ENCODE results near the gene WBP2NL. TPM values are rescaled to one million over a fixed set of nuclear protein-coding genes. Genes with fewer than 3 reads are reported as not detected.
"Not testable (repeated sequence)": the region's sequence is repeated elsewhere in the genome, so short reads cannot be mapped to it uniquely, and the experiment has no call there.

Gene WBP2NL, protein sequence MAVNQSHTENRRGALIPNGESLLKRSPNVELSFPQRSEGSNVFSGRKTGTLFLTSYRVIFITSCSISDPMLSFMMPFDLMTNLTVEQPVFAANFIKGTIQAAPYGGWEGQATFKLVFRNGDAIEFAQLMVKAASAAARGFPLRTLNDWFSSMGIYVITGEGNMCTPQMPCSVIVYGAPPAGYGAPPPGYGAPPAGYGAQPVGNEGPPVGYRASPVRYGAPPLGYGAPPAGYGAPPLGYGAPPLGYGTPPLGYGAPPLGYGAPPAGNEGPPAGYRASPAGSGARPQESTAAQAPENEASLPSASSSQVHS
- 1 to 10 TPM in 1 of 2 donors, not detected in 1; 1.3 TPM for total RNA-seq

DNA sequence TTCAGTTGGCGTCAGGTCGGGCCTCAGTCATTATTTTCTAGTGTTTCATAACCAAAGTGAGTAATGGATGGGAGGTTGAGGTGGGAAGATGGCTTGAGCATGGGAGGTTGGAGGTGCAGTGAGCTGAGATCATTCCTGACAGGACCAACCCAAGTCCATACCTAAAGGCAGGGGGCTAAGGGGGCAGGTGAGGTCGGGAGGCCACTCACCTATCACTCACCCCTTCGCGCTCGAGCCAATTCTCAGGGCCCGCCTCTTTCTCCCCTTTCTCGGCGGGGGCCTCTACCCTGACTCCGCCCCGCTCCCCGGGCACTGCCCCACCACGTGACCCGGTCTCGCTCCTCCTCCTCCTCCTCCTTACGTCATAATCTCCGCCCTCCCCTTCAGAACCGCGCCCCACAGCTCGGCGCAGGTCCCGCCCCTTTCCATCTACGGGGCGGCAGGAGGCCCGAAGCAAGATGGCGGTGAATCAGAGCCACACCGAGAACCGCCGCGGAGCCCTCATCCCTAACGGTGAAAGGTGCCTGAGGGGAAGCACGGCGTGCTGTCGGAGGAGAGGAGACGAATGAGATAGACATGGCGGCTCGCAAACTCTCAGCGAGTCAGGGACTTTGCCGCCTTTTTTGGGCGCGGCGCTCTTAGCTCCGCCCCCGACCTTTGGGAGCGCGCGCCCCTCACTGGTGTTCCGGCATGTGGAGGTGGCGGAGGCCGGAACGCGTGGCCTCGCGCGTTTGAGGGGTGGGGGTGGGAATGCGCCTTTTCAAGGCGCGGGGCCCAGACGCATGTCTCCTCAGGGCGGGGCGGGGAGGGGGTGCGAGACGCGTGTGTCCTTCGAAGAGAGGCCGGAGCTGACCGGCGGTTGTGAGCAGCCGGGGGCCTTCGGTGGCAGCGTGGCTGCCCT lies at the start of gene WBP2NL:
WBP2NL (plus strand) TSS at position 428 of the 901 bp plus-strand sequence; CDS start at position 459, 31 bp downstream.
- H3K4me3 ChIP-seq = peak within 1 kb of the TSS; percentile 69
- H3K27ac ChIP-seq = no peak within 1 kb of the TSS
- H3K36me3 ChIP-seq = no peaks in the 10 kb centered on the region
- H3K9me3 ChIP-seq = no peaks in the 10 kb centered on the region
- peak; percentile 15 for DNase-seq (ENCODE audit: low spot score)
- no peaks in the 10 kb centered on the region for H3K27me3 ChIP-seq (replicated peaks; ENCODE audit: insufficient read depth)
- TF ChIP-seq, protein P1, sequence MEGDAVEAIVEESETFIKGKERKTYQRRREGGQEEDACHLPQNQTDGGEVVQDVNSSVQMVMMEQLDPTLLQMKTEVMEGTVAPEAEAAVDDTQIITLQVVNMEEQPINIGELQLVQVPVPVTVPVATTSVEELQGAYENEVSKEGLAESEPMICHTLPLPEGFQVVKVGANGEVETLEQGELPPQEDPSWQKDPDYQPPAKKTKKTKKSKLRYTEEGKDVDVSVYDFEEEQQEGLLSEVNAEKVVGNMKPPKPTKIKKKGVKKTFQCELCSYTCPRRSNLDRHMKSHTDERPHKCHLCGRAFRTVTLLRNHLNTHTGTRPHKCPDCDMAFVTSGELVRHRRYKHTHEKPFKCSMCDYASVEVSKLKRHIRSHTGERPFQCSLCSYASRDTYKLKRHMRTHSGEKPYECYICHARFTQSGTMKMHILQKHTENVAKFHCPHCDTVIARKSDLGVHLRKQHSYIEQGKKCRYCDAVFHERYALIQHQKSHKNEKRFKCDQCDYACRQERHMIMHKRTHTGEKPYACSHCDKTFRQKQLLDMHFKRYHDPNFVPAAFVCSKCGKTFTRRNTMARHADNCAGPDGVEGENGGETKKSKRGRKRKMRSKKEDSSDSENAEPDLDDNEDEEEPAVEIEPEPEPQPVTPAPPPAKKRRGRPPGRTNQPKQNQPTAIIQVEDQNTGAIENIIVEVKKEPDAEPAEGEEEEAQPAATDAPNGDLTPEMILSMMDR (IDR thresholded peaks at IDR 0.05) = no peak
- ATAC-seq (ENCODE audit: insufficient number of reproducible peaks, low FRiP score, low read depth) = no peak
- no peaks in the 10 kb centered on the region for H3K4me1 ChIP-seq (ENCODE audit: control insufficient read depth in 1 of 2, low read depth in 2 of 2)

DNA sequence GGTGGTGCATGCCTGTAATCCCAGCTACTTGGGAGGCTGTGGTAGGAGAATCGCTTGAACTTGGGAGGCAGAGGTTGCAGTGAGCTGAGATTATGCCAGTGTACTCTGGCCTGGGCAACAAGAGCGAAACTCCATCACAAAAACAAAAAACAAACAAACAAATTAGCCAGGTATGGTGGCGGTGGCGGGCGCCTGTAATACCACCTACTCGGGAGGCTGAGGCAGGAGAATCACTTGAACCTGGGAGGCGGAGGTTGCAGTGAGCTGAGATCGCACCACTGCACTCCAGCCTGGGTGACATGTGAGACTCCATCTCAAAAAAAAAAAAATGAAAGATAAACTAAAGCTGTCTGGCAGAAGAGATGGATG lies 49.7 kb upstream of the WBP2NL start:
- H3K27ac ChIP-seq; ATAC-seq (ENCODE audit: insufficient number of reproducible peaks, low FRiP score, low read depth); DNase-seq (ENCODE audit: low spot score); H3K9me3 ChIP-seq; H3K27me3 ChIP-seq (replicated peaks; ENCODE audit: insufficient read depth); H3K36me3 ChIP-seq; H3K4me3 ChIP-seq: not testable (repeated sequence)
- peaks cover 6 to 16% of the 10 kb centered on the region in 2 donors for H3K4me1 ChIP-seq (ENCODE audit: control insufficient read depth in 1 of 2, low read depth in 2 of 2)

- H3K4me3 ChIP-seq = no peak overlapping the region
- peaks cover 6 to 16% of the 10 kb centered on the region in 2 donors for H3K4me1 ChIP-seq (ENCODE audit: control insufficient read depth in 1 of 2, low read depth in 2 of 2)
- ATAC-seq (ENCODE audit: insufficient number of reproducible peaks, low FRiP score, low read depth) (no peak), DNase-seq (ENCODE audit: low spot score) (no peak)
- H3K36me3 ChIP-seq = no peaks in the 10 kb centered on the region
- no peaks in the 10 kb centered on the region for H3K27me3 ChIP-seq (replicated peaks; ENCODE audit: insufficient read depth)
- H3K9me3 ChIP-seq = no peaks in the 10 kb centered on the region
- H3K27ac ChIP-seq = no peak overlapping the region
- TF ChIP-seq, protein P1 (IDR thresholded peaks at IDR 0.05) = no peak
Measured at GRCh38 chr22:41949297-41949965, 49.2 kb upstream of the WBP2NL start.

DNA sequence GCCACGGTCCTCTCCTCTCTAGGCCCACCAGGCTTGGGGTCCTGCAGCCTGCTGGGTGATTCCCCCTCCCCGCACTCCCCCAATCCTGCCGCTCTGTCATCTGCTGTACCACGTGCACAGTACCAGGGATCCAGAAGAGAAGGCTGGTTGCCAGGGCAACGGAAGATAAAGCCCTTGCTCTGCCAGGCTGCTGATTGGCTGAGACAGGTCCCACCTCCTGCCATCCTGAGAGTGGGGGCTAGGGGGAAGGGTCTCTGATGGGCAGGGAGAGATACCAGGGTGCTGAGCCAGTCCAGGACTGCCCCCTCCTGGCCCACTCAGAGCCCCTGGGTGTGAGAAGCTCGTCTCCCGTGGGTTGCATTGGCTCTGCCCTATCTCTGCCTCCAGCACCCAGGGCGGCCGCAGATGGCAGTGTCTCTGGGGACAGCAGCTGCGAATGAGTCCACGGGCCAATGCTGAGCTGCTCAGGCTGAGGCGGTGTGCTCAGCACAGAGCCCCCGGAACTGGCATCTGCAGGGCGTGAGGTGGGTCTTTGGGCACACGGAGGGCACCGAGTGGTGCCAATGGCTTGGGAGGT lies 46.6 kb upstream of the WBP2NL start, which contains the start of gene SMIM45:
SMIM45 (plus strand) TSS at position 253 of the 577 bp plus-strand sequence.
- H3K4me1 ChIP-seq (ENCODE audit: control insufficient read depth in 1 of 2, low read depth in 2 of 2) = peaks cover 0 to 5% of the 10 kb centered on the region in 2 donors
- H3K4me3 ChIP-seq = no peak within 1 kb of the TSS
- ATAC-seq (ENCODE audit: insufficient number of reproducible peaks, low FRiP score, low read depth) (no peak), DNase-seq (ENCODE audit: low spot score) (no peak)
- H3K9me3 ChIP-seq = no peaks in the 10 kb centered on the region
- H3K36me3 ChIP-seq = no peaks in the 10 kb centered on the region
- no peaks in the 10 kb centered on the region for H3K27me3 ChIP-seq (replicated peaks; ENCODE audit: insufficient read depth)
- TF ChIP-seq, protein P1 (IDR thresholded peaks at IDR 0.05) = no peak
- H3K27ac ChIP-seq = no peak within 1 kb of the TSS

GRCh38 chr22:41952713-41953112 lies 45.9 kb upstream of the WBP2NL start:
- no peak overlapping the region for H3K27ac ChIP-seq
- peaks cover 0 to 4% of the 10 kb centered on the region in 2 donors for H3K4me1 ChIP-seq (ENCODE audit: control insufficient read depth in 1 of 2, low read depth in 2 of 2)
- TF ChIP-seq, protein P1 (IDR thresholded peaks at IDR 0.05) = no peak
- DNase-seq (ENCODE audit: low spot score) (no peak), ATAC-seq (ENCODE audit: insufficient number of reproducible peaks, low FRiP score, low read depth) (no peak)
- H3K9me3 ChIP-seq = no peaks in the 10 kb centered on the region
- H3K36me3 ChIP-seq = no peaks in the 10 kb centered on the region
- no peaks in the 10 kb centered on the region for H3K27me3 ChIP-seq (replicated peaks; ENCODE audit: insufficient read depth)
- H3K4me3 ChIP-seq = no peak overlapping the region
